GM06990 (cell line): ENCODE data around the gene ENTPD2.

Experiments used
- DNase-seq: peaks from one replicate; pipeline ENCODE4 v3.0.0-alpha.2; 2011; ENCODE audit not compliant: insufficient read length; ENCODE audit errors: extremely low read depth
- H3K27me3 ChIP-seq: replicated peaks from 2 replicates; pipeline ENCODE4 v1.6.0; 2011; ENCODE audit warnings: low read length; ENCODE audit not compliant: control insufficient read depth, insufficient read depth
- H3K36me3 ChIP-seq: 2 replicates; pipeline ENCODE4 v1.5.1; 2011; ENCODE audit warnings: low read length; ENCODE audit not compliant: control insufficient read depth, insufficient read depth
- H3K4me3 ChIP-seq: replicated peaks from 2 replicates; pipeline ENCODE4 v1.5.1; 2011; ENCODE audit warnings: low read depth, mild to moderate bottlenecking, control low read depth, low read length
- TF ChIP-seq, protein P1 (sequence below): IDR thresholded peaks from 2 replicates; pipeline ENCODE4 v1.5.1; 2011; ENCODE audit warnings: low read length, control low read depth, mild to moderate bottlenecking, inconsistent platforms; ENCODE audit not compliant: insufficient read depth, poor library complexity, severe bottlenecking

The ENTPD2 gene

DNA sequence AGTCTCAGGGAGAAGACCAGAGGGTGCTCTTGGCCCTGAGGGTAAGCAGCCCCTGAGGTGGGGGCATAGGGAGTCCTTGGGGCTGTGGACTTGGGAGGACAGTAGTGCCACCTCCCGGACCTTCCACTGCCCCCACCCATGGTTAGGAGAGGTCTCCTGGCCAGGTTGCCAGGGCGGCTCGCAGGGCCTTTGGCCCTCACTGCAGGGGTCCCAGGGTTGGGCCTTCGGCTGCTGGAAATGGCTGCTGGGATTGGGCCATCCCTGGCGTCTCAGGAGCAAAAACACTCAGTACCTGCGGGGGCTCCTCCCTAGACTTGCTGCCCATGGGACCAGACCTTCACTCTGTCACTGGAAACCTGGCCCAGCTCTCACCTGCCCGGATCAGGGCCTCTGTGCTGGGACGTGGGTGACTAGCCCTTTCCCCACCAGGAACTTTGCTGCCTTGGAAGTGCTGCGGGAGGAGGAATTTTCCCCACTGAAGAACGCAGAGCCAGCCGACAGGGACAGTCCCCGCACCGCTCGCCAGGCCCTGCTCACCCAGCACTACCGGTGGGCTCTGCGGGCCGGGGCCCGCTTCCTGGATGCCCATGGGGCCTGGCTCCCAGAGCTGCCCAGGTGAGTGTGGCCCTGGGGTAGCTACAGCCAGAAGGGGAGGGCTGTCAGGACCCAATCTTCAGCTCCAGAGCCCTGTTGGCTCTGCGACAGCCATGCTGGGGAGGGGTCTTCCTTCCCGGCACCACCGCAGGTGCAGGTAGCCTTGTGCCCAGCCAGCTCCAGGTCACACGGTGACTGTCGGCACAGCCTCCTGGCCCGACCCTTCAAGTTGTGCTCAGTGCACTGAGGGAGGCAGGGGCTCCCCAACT lies 26.6 kb upstream of the ENTPD2 start:
- no peak for DNase-seq
- Histone ChIP-seq H3K36me3 (peaks cover 15% of the 10 kb centered on the region), H3K4me3 (no peak overlapping the region), H3K27me3 (no peaks in the 10 kb centered on the region)
- TF ChIP-seq, protein P1, sequence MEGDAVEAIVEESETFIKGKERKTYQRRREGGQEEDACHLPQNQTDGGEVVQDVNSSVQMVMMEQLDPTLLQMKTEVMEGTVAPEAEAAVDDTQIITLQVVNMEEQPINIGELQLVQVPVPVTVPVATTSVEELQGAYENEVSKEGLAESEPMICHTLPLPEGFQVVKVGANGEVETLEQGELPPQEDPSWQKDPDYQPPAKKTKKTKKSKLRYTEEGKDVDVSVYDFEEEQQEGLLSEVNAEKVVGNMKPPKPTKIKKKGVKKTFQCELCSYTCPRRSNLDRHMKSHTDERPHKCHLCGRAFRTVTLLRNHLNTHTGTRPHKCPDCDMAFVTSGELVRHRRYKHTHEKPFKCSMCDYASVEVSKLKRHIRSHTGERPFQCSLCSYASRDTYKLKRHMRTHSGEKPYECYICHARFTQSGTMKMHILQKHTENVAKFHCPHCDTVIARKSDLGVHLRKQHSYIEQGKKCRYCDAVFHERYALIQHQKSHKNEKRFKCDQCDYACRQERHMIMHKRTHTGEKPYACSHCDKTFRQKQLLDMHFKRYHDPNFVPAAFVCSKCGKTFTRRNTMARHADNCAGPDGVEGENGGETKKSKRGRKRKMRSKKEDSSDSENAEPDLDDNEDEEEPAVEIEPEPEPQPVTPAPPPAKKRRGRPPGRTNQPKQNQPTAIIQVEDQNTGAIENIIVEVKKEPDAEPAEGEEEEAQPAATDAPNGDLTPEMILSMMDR: no peak

DNA sequence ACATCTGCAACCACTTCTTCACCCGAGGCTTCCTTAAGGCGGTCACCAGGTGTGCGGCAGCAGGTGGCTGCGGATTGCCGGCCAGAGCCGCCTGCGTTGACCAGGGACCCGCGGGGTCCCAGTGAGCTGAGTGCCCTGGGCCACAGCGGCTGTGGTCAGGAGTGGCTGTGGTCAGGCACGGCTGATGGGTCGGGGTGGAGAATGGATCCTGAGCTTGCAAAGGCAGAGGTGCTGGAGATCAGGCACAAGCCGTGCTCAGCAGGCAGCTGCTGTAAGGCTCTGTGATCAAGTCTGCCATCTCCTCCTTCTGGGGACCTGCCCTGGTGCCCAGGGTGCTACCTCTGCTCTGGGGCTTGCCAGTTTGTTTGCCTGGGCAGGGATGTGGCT lies 25.5 kb upstream of the ENTPD2 start:
- Histone ChIP-seq H3K36me3 (peaks cover 15% of the 10 kb centered on the region), H3K27me3 (no peaks in the 10 kb centered on the region), H3K4me3 (no peak overlapping the region)
- TF ChIP-seq, protein P1: no peak
- no peak for DNase-seq

DNA sequence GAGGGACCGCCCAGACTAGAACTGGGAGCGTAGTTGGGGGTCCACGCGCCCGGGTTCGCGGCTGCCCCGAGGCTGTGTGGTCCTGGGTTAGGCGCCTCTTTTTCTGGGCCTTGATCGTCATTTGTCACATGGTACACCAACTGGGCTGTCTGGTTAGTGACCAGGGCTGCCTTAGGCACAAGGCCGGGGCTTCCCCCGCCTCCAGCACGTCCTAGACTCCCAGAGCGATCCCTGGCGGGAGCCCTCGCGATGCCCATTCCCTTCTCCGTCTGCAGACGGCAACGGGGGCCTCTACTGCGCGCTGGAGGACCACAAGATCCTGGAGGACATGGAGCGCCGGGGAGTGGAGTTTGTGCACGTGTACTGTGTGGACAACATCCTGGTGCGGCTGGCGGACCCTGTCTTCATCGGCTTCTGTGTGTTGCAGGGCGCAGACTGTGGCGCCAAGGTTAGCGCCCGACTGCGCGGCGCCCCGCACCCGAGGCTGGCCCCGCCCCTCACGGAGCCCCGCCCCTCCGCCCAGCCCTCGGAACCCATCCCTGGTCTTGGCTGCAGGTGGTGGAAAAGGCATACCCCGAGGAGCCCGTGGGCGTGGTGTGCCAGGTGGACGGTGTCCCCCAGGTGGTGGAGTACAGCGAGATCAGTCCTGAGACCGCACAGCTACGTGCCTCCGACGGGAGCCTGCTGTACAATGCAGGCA lies 25.0 kb upstream of the ENTPD2 start:
- peak overlapping the region; percentile 73; the same call in 1 of the 2 replicates for H3K4me3 ChIP-seq
- peaks cover 15% of the 10 kb centered on the region for H3K36me3 ChIP-seq
- TF ChIP-seq, protein P1: no peak
- DNase-seq: no peak
- H3K27me3 ChIP-seq: no peaks in the 10 kb centered on the region

DNA sequence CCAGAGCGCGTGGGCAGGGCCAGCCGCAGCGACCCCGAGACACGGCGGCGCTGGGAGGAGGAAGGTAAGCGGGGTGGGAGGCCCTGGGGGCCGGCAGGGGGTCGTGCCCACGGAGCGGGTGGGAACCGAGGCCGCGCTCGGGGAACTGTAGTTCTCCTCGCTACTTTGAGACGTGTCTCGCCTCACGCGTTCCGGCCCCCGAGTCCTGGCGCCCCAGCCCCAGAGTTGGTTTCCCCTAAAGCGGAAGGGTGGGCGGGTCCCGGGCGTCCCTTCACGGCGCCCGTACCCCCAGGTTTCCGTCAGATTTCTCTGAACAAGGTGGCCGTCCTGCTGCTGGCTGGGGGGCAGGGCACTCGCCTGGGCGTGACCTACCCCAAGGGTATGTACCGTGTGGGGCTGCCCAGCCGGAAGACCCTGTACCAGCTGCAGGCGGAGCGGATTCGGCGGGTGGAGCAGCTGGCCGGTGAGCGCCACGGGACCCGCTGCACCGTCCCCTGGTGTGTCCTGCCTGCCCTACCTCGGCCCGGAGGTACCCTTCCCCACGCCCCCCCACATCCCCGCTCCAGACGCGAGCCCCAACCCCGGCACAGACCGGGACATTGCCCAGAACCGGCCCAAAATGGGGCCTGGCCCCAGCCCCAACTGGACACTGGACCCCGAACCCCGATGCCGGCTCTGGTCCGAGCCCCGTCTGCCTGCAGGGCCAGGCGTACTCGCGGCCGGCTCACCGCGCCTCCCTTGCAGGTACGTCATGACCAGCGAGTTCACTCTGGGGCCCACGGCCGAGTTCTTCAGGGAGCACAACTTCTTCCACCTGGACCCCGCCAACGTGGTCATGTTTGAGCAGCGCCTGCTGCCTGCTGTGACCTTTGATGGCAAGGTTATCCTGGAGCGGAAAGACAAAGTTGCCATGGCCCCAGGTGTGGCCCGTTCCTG lies 24.2 kb upstream of the ENTPD2 start:
- TF ChIP-seq, protein P1: no peak
- DNase-seq: peak; percentile 63
- H3K4me3 ChIP-seq: peak overlapping the region; percentile 73

DNA sequence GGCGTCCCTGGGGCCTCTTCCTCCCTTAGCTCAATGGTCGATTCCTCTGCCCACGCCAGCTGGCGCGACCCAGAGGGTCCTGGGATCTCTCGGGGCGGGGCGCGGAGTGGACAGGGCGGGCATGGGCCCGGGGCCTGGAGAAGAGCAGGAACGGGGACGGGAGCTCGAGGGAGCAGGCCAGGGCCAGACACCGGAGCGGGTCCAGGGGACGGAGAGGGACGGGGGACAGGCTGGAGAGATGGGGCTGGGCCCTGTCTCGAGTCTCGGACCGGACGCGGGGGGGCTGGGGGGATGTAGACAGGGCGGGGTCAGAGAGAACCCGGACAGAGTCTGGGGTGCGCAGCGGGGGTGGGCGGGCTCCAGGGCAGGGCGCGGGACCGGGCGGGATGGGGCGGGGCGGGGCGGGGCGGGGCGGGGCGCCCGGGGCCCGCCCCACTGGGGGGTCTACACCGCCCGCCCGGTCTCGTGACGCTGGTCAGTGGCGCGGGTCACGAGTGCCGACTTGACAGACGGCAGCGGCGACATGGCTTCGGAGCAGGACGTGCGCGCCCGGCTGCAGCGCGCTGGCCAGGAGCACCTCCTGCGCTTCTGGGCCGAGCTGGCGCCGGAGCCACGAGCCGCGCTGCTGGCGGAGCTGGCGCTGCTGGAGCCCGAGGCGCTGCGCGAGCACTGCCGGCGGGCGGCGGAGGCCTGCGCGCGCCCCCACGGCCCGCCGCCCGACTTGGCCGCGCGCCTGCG lies 23.3 kb upstream of the ENTPD2 start, which contains the start of gene UAP1L1:
UAP1L1 (plus strand) TSS at position 508 of the 738 bp plus-strand sequence; CDS start at position 524, 16 bp downstream.
- peak; percentile 77 for DNase-seq
- no peaks in the 10 kb centered on the region for H3K27me3 ChIP-seq
- peaks cover 14% of the 10 kb centered on the region for H3K36me3 ChIP-seq
- TF ChIP-seq, protein P1: no peak
- H3K4me3 ChIP-seq: peak within 1 kb of the TSS; percentile 73

More for the DNA sequence above, 24.2 kb upstream of the ENTPD2 start:
- H3K36me3 ChIP-seq: peaks cover 15% of the 10 kb centered on the region
- H3K27me3 ChIP-seq: no peaks in the 10 kb centered on the region
